ENCODE results near the gene WFDC6.
A peak's percentile ranks its signal among the peaks of the same experiment; 100 is the strongest.

Gene WFDC6

GRCh38 chr20:45515147-45515913 lies 24.0 kb downstream of the WFDC6 start, which contains the start of gene SPINT3:
Gene SPINT3 (minus strand): TSS chr20:45515622. CDS start chr20:45515608, 14 bp downstream.
- no peak for DNase-seq

GRCh38 chr20:45510242-45510862 lies 28.9 kb downstream of the WFDC6 start:
- no peak for DNase-seq

GRCh38 chr20:45509091-45509490 lies 30.2 kb downstream of the WFDC6 start:
- no peak for DNase-seq

GRCh38 chr20:45508068-45508886 lies 31.0 kb downstream of the WFDC6 start:
- DNase-seq: no peak

- no peak for DNase-seq
Observed at GRCh38 chr20:45507011-45507820, 32.1 kb downstream of the WFDC6 start.

- DNase-seq: no peak
Observed at GRCh38 chr20:45506398-45506797, 32.9 kb downstream of the WFDC6 start.

- no peak for DNase-seq
Observed at GRCh38 chr20:45503403-45503802, 35.9 kb downstream of the WFDC6 start.

- no peak for DNase-seq
Observed at GRCh38 chr20:45502561-45502960, 36.7 kb downstream of the WFDC6 start.

- no peak for DNase-seq
Observed at GRCh38 chr20:45501600-45501999, 37.7 kb downstream of the WFDC6 start.

GRCh38 chr20:45500022-45500421 lies 39.3 kb downstream of the WFDC6 start:
- DNase-seq: no peak

- DNase-seq: no peak
Observed at GRCh38 chr20:45497971-45498494, 41.2 kb downstream of the WFDC6 start.

GRCh38 chr20:45496166-45496565 lies 43.1 kb downstream of the WFDC6 start:
- DNase-seq: no peak

- DNase-seq: no peak
Observed at GRCh38 chr20:45495501-45495941, 43.8 kb downstream of the WFDC6 start.

GRCh38 chr20:45489083-45489531 lies 50.2 kb downstream of the WFDC6 start:
- DNase-seq: peak; percentile 43

GRCh38 chr20:45487231-45487635 lies 52.0 kb downstream of the WFDC6 start:
- no peak for DNase-seq

GRCh38 chr20:45485388-45485787 lies 53.9 kb downstream of the WFDC6 start:
- no peak for DNase-seq

- no peak for DNase-seq
Observed at GRCh38 chr20:45484676-45485075, 54.6 kb downstream of the WFDC6 start.
